ENCODE measurements around the gene MALRD1.

GRCh38 chr10:19705250-19705649, 656.6 kb downstream of the MALRD1 start:
- TF ChIP-seq POU2F2 (IDR thresholded peaks at IDR 0.05; ENCODE audit: low read depth, low read length) = no peak
- no peak for TF ChIP-seq POLR2A (IDR thresholded peaks at IDR 0.05; ENCODE audit: low read depth, low read length)
- no peak for TF ChIP-seq POLR2AphosphoS5 (IDR thresholded peaks at IDR 0.05; ENCODE audit: low read depth, low read length)
- TF ChIP-seq TAF1 (IDR thresholded peaks at IDR 0.05; ENCODE audit: low read depth, low read length) = no peak
- TF ChIP-seq PAX5 (IDR thresholded peaks at IDR 0.05; ENCODE audit: insufficient read depth, low read length, severe bottlenecking) = no peak
- no peak for TF ChIP-seq SPI1 (IDR thresholded peaks at IDR 0.05; ENCODE audit: low read depth, low read length)

All from GM12891 (cell line).